IPS DF 4.7 (cell line): Measurements from ENCODE around the gene STIMATE.
A peak's percentile ranks its signal among the peaks of the same experiment; 100 is the strongest.

Experiments
- DNase-seq: peaks from one replicate; pipeline ENCODE4 v3.0.0-alpha.2; 2013; ENCODE audit warnings: low spot score; ENCODE audit errors: extremely low read depth

STIMATE gene

DNA sequence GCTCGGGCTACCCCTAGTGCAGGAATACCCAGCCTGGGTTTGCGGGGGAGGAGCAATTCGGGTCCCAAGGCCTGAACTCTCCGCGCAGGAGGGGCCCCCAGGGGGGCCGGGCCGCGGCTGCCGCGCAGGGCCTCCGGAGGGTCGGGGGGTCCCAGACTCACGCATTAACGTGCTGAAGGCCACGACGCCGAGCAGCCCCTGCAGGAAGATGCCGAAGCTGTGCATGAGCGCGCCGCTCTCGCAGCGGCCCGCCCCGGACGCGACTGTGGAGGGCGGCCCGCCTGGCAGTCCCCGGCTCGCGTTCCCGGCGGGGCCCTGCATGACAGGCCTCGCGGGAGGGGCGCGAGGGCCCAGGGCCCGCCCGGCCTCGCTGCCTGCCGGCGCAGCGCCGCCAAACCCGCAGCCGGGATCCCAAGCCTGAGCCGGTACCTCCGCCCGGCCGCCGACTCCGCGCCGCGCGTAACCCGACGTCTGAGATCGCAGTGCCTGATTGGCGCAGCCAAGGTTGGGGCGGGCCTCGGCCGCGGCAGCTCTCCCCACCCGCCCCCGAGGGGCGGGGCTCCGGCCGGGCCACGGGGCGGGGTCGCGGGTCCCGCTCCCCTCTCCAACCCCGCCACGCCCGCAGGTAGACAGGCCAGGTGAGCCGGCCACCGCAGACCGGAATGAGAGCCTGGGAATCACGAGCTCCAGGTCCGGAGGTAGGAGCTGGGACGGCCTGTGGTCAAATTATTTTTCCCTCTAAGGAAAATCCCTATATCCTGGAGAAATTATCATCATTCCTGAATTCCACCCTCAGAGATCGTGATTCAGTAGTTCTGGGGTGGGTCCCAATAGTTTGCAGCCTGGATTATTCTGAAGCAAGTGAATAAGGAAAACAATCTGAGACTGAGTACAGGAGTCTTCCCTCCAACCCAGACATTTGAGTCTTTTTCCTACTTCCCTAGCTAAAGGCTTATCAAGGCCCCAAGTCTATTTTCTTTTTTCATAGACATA, at the start of gene STIMATE:
TSS of gene STIMATE (minus strand) at position 419 of the 993 bp plus-strand sequence. CDS start at position 321, 98 bp downstream.
- peak; percentile 51 for DNase-seq

DNA sequence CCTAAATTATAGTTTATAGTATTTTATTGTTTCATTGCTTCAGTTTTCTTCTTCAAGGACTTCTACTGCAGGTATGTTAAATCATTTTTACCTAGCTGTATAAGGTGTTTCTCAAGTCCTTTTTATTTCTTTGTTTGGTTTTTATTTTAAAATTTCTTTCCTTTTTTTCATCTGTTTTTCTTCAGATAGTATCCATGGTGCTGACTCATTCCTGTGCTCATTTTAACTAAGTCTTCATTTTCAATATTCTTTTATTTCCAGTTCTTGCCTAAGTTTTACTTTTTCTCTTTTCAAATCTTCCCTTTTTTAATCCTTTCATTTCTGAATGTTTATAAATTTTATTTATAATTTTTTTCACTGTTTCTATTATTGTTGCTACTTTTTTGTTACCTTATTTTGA, 42.3 kb upstream of the STIMATE start:
- no peak for DNase-seq

DNA sequence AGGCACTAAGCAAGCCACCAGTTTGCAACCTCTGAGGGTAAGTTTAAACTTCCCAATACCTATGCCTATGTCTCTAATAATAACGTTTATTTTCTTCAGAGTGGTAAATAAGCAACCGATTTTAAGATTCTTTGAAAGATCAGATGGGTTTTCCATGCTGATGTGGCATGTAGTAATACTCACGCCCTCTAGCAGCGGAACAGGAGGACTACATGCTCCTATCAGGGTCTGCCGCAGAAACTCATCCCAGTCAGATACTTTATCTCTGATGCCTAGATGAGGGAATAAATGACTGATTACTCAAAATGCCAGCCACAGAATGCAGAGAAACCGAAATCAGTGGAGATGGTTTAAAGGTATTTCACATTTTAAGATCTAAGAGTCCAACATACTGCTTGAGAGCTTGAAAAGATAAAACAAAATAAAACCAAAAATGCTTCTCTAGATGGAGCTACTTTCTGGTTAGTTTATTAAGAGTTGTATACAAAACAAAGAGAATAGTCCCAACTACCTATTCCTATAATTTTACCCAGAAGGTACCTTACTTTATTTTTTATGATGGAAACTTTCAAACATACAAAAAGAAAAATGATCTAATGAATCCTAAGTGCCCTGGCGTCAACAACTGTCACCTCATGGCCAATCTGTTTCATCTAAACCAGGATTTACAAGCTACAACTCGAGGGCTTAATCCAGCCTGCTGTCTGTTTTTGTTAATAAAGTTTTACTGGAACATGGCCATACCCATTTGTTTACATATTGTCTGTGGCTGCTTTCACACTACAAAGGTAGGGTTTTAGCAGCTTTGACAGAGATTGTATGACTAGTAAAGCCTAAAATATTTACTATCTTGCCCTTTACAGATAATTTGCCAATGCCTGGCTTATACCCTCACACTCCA, 37.5 kb upstream of the STIMATE start:
- peak; percentile 5 for DNase-seq

DNA sequence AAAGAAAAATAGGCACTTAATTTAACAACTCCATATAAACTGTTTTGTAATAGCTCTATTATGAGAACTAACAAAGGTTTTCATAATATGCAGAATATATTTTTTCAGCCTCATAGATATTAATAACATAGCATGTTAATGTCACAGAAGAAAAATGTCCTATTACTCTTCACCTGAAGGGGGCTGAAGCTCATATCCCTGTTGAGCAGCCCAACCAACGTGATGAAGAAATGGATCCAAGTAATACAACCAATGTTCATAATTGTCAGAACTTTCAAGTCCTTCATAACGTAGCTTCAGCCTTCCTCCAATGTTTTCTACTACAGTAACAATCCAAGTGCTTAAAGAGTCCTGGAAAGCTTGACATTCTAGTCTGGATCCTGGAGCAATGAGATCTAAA, 34.5 kb upstream of the STIMATE start:
- DNase-seq = no peak

DNA sequence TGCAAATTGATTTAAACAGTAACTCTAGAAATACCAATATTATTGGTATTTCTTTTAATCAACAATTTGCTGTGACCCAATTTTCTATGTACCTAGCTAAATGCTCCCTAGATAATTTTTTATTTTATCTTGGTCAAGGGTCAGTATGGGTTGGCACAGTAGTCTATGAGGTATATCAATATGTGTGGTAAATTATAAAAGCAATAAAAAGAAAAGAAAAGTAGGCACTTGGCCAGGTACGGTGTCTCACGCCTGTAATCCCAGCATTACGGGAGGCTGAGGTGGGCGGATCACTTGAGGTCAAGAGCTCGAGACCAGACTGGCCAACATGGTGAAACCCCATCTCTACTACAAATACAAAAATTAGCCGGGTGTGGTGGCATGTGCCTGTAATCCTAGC, 34.0 kb upstream of the STIMATE start:
- no peak for DNase-seq

- no peak for DNase-seq
Measured at GRCh38 chr3:52930748-52931147, 33.4 kb upstream of the STIMATE start.

GRCh38 chr3:52926554-52926953, 29.2 kb upstream of the STIMATE start:
- no peak for DNase-seq

GRCh38 chr3:52925405-52926313, 28.3 kb upstream of the STIMATE start:
- no peak for DNase-seq

DNA sequence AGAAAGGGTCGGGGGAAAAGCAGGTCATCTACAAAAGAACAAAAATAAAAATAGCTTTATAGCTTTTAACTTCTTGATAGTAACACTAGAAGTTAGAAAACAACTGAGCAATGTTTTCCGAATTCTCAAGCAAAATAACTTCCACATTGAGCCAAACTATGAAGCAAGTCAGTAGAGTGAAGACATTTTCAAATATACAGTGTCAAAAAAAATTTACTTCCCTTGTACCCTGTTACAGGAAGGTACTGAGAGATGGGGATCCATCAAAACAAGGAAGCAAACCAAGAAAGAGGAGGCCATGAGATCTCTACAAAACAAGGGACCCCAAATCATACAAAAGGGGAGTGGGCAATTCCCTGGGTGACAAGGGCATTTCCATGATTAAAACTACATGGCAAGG, 26.6 kb upstream of the STIMATE start:
- DNase-seq = no peak

- DNase-seq = no peak
Measured at GRCh38 chr3:52920841-52921240, 23.5 kb upstream of the STIMATE start.

- DNase-seq = no peak
Measured at GRCh38 chr3:52917044-52917443, 19.7 kb upstream of the STIMATE start.

DNA sequence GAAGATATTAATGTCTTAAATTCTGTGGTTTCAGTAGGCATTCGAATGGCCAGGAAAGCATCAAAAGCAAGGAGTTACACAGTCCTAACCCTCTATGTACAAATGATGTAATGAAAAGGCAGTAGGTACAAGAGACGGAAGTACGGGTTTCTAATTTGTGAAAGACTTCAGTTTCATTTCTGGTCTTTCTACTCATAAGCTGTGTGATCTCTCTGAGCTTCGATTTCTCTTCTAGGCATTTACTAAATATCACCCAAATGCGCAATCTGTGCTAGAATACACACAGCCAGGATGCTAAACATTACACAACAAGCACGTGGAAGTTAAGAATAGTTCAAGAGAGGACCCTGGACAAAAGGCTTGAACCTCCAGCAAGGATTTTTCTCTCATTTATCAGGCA, 17.9 kb upstream of the STIMATE start:
- no peak for DNase-seq

GRCh38 chr3:52912885-52913731, 15.8 kb upstream of the STIMATE start:
- no peak for DNase-seq

DNA sequence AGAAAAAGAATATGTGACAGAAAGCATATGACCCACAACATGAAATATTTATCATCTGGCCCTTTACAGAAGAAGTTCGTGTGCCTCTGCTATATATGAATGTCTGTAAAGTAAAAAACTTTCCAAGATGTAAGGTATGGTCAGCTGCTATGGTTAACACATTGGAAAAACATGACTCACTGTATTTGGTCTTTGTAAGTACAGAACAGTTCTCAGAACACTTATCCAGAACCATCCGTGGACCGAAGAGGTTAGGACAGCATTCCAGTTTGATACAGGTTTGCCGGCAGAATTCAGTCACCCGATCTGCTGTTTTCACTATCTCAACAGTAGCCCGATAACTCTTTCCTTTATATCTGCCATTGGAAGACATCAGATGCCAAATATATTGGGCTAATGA, 13.5 kb upstream of the STIMATE start:
- no peak for DNase-seq

GRCh38 chr3:52907497-52907896, 10.1 kb upstream of the STIMATE start:
- no peak for DNase-seq

- DNase-seq = no peak
Measured at GRCh38 chr3:52904552-52904951, 7.2 kb upstream of the STIMATE start.

GRCh38 chr3:52904000-52904399, 6.7 kb upstream of the STIMATE start:
- no peak for DNase-seq

DNA sequence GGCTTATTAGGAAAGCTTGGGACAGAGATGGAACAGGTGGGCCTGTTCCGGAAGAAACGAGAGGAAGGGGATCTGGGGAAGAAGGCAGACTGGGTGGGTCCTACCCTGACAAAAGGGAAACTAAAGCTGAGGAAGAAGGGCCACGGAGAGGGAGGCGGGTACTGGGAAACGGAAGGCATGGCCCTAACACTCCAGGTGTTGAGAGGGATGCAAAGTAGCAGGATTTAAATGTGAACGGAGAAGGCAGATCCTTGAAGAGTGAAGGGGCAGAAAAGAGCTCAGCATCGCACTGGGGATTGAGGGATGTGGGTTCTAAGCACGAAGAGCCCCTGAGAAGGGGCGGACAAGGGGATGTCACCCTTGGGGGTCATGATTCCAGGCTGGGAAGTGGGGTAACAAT, 735 bp downstream of the STIMATE start:
- DNase-seq = no peak

GRCh38 chr3:52896151-52896550, 1.2 kb downstream of the STIMATE start:
- DNase-seq = no peak

DNA sequence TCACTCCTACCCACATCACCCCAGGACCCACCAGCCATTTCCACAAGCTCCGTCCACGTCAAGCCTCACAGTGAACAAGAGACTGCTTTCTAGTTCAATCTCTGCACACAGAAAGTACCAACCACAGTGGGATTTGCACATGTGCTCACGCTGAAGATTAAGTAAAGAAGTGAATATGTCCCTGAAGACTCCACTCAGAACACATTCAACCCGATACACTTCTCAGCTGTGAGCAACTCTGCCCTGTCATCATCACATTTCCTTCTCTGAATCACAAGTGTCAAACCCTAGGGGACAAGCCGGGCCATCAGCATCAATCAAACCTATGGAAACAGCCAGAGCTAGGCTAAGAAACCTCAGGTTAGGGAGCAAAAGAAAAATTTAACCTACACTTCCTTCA, 1.9 kb downstream of the STIMATE start:
- no peak for DNase-seq
